PC-3 (cell line): ENCODE measurements around the gene BOLA1. TPM values are rescaled to one million over a fixed set of nuclear protein-coding genes. Genes with fewer than 3 reads are reported as not detected.

Experiments used
- ATAC-seq: fragments of 200-7000 bp; cut with Tn5 transposase; 2 replicates; pipeline ENCODE4 v1.9.1; 2020; ENCODE audit warnings: mild to moderate bottlenecking, moderate library complexity
- BruUV-seq: library from RNA; stranded (reverse); fragments of 400-500 nt; replicated peaks from 2 replicates; lab custom pipeline; 2021; lab: Mats Ljungman, UMichigan
- CTCF ChIA-PET: fragments of 300-600 bp; sonication (Branson Sonifier 250); formaldehyde crosslinking; loops from one replicate; lab custom pipeline; 2022; ENCODE audit warnings: antibody characterized with exemption; lab: Charles Lee
- POLR2A ChIA-PET: fragments of 300-600 bp; sonication (Branson Sonifier 250); formaldehyde crosslinking; loops from one replicate; lab custom pipeline; 2022; ENCODE audit warnings: antibody characterized with exemption; ENCODE audit not compliant: unreplicated experiment; lab: Charles Lee
- DNase-seq: peaks from one replicate; pipeline ENCODE4 v3.0.0-alpha.2; 2015
- H2AFZ ChIP-seq: fragments of 300-600 bp; sonication (generic); 2 replicates; pipeline ENCODE4 v1.6.0; 2016; ENCODE audit warnings: antibody characterized with exemption, low read length
- H3F3A ChIP-seq: fragments of 300-600 bp; sonication (generic); one replicate; pipeline ENCODE4 v1.6.0; 2017; ENCODE audit warnings: antibody characterized with exemption, low read length, control low read depth, mild to moderate bottlenecking; ENCODE audit not compliant: unreplicated experiment
- H3K27ac ChIP-seq: fragments of 300-600 bp; sonication (generic); 2 replicates; pipeline ENCODE4 v1.5.1; 2016; ENCODE audit warnings: mild to moderate bottlenecking, low read length
- H3K27me3 ChIP-seq: fragments of 300-600 bp; sonication (generic); 2 replicates; pipeline ENCODE4 v1.6.1; 2016; ENCODE audit warnings: low read length, mixed read lengths
- H3K36me3 ChIP-seq: fragments of 300-600 bp; sonication (generic); 2 replicates; pipeline ENCODE4 v1.6.1; 2016; ENCODE audit warnings: low read depth, mixed run types, low read length, mixed read lengths
- H3K4me1 ChIP-seq: fragments of 300-600 bp; sonication (generic); 2 replicates; pipeline ENCODE4 v1.5.1; 2016; ENCODE audit warnings: low read length; ENCODE audit not compliant: insufficient read depth
- H3K4me2 ChIP-seq: fragments of 300-600 bp; sonication (generic); 2 replicates; pipeline ENCODE4 v1.6.0; 2016; ENCODE audit warnings: low read length
- H3K4me3 ChIP-seq: fragments of 300-600 bp; sonication (generic); 2 replicates; pipeline ENCODE4 v1.5.1; 2016; ENCODE audit warnings: mild to moderate bottlenecking, low read length, mixed read lengths
- H3K79me2 ChIP-seq: fragments of 300-600 bp; sonication (generic); 2 replicates; pipeline ENCODE4 v1.6.1; 2017; ENCODE audit warnings: low read length, mixed read lengths
- H3K9ac ChIP-seq: fragments of 300-600 bp; sonication (generic); 2 replicates; pipeline ENCODE4 v1.6.0; 2016; ENCODE audit warnings: mild to moderate bottlenecking, low read length
- H3K9me2 ChIP-seq: fragments of 300-600 bp; sonication (generic); replicated peaks from 2 replicates; pipeline ENCODE4 v1.6.1; 2016; ENCODE audit warnings: mixed run types, low read length, mixed read lengths
- H3K9me3 ChIP-seq: fragments of 300-600 bp; sonication (generic); 2 replicates; pipeline ENCODE4 v1.6.1; 2016; ENCODE audit warnings: low read length, mixed read lengths
- H4K20me1 ChIP-seq: fragments of 300-600 bp; sonication (generic); 2 replicates; pipeline ENCODE4 v1.6.1; 2016; ENCODE audit warnings: low read length, mixed read lengths
- CTCF ChIP-seq: fragments of 300-600 bp; sonication (generic); conservative IDR thresholded peaks from 2 replicates; pipeline ENCODE4 v1.5.1; 2017; ENCODE audit warnings: antibody characterized with exemption, low read depth, mild to moderate bottlenecking, low read length
- EZH2 ChIP-seq: fragments of 300-600 bp; sonication (generic); IDR thresholded peaks from one replicate; pipeline ENCODE4 v1.6.1; 2017; ENCODE audit warnings: antibody characterized with exemption, mild to moderate bottlenecking, low read length; ENCODE audit not compliant: unreplicated experiment
- EZH2phosphoT487 ChIP-seq: fragments of 300-600 bp; sonication (generic); IDR thresholded peaks from 2 replicates; pipeline ENCODE4 v1.6.1; 2018; ENCODE audit warnings: mild to moderate bottlenecking, antibody characterized with exemption, low read length, borderline replicate concordance
- intact Hi-C: fragments of 100-400 bp; cut with micrococcal nuclease; formaldehyde crosslinking; loops from 2 replicates; pipeline ENCODE4 v1.9.0; 2023
- total RNA-seq: library from RNA; depleted of rRNA; stranded (reverse); fragments of >200 nt; gene quantifications from 2 replicates; pipeline ENCODE4 v1.2.3, GENCODE V29; 2014

BOLA1 gene
- total RNA-seq, 1 experiment from 2014 or later, result 27.6 TPM

- intact Hi-C loops, result no loop called here
- Histone ChIP-seq H2AFZ (no peak overlapping the region), H3K4me2 (no peak overlapping the region), H3K4me3 (no peak overlapping the region), H4K20me1 (no peaks in the 10 kb centered on the region), H3F3A (no peaks in the 10 kb centered on the region), H3K79me2 (no peaks in the 10 kb centered on the region), H3K27me3 (no peaks in the 10 kb centered on the region), H3K9me2 (no peaks in the 10 kb centered on the region), H3K9ac (no peak overlapping the region), H3K27ac (no peak overlapping the region), H3K36me3 (no peaks in the 10 kb centered on the region), H3K9me3 (no peaks in the 10 kb centered on the region), H3K4me1 (no peaks in the 10 kb centered on the region)
- BruUV-seq, result no TSS peak
- POLR2A ChIA-PET, result no interaction called here
- ATAC-seq (no peak), DNase-seq (no peak)
- CTCF ChIA-PET, result no interaction called here
- TF ChIP-seq CTCF, result no peak
- TF ChIP-seq EZH2, result no peak
- TF ChIP-seq EZH2phosphoT487, result no peak
These were observed 22.0 kb upstream of the BOLA1 start for GRCh38 chr1:149877211-149877946.

GRCh38 chr1:149879556-149879955 is 19.8 kb upstream of the BOLA1 start:
- peaks cover 5% of the 10 kb centered on the region for H3K4me1 ChIP-seq
- no peak for TF ChIP-seq EZH2phosphoT487
- TF ChIP-seq CTCF, result no peak
- TF ChIP-seq EZH2, result no peak
- H2AFZ ChIP-seq, result no peak overlapping the region
- no peak overlapping the region for H3K4me2 ChIP-seq
- no peaks in the 10 kb centered on the region for H3K9me3 ChIP-seq
- peaks cover 11% of the 10 kb centered on the region; the same call in 1 of the 2 replicates for H3K79me2 ChIP-seq
- H3K36me3 ChIP-seq, result no peaks in the 10 kb centered on the region
- ATAC-seq (no peak), DNase-seq (no peak)
- no peak overlapping the region for H3K27ac ChIP-seq
- intact Hi-C loops, result no loop called here
- ChIA-PET CTCF (no interaction called here), POLR2A (no interaction called here)
- no peak overlapping the region for H3K4me3 ChIP-seq
- H4K20me1 ChIP-seq, result no peaks in the 10 kb centered on the region
- no peaks in the 10 kb centered on the region for H3K9me2 ChIP-seq
- no peaks in the 10 kb centered on the region for H3K27me3 ChIP-seq
- BruUV-seq, result no TSS peak
- no peak overlapping the region for H3K9ac ChIP-seq
- no peaks in the 10 kb centered on the region for H3F3A ChIP-seq

GRCh38 chr1:149881876-149882275 is 17.5 kb upstream of the BOLA1 start:
- no peaks in the 10 kb centered on the region for H4K20me1 ChIP-seq
- no TSS peak for BruUV-seq
- peaks cover 4% of the 10 kb centered on the region for H3F3A ChIP-seq
- H2AFZ ChIP-seq, result no peak overlapping the region
- H3K4me2 ChIP-seq, result no peak overlapping the region
- no peak overlapping the region for H3K27ac ChIP-seq
- peaks cover 19% of the 10 kb centered on the region; the same call in 1 of the 2 replicates for H3K79me2 ChIP-seq
- H3K9me3 ChIP-seq, result no peaks in the 10 kb centered on the region
- no peak overlapping the region for H3K4me3 ChIP-seq
- DNase-seq (no peak), ATAC-seq (no peak)
- ChIA-PET POLR2A (no interaction called here), CTCF (no interaction called here)
- no peaks in the 10 kb centered on the region for H3K36me3 ChIP-seq
- TF ChIP-seq CTCF (no peak), EZH2phosphoT487 (no peak), EZH2 (no peak)
- H3K4me1 ChIP-seq, result peaks cover 12% of the 10 kb centered on the region
- H3K9me2 ChIP-seq, result no peaks in the 10 kb centered on the region
- intact Hi-C loops, result no loop called here
- no peak overlapping the region for H3K9ac ChIP-seq
- no peaks in the 10 kb centered on the region for H3K27me3 ChIP-seq
